RKO (cell line): ENCODE data around the gene NPIPA3.
"Not testable (repeated sequence)": the region's sequence is repeated elsewhere in the genome, so short reads cannot be mapped to it uniquely, and the experiment has no call there.

ENCODE experiments used
- DNase-seq: peaks from one replicate; pipeline ENCODE4 v3.0.0-alpha.2; 2016; ENCODE audit warnings: low spot score

NPIPA3 gene

GRCh38 chr16:14742273-14743128, 39.3 kb downstream of the NPIPA3 start, which contains the start of gene NPIPA2:
Gene NPIPA2 (plus strand): TSS chr16:14742533. CDS start chr16:14748066, 5,533 bp downstream.
- not testable (repeated sequence) for DNase-seq

DNA sequence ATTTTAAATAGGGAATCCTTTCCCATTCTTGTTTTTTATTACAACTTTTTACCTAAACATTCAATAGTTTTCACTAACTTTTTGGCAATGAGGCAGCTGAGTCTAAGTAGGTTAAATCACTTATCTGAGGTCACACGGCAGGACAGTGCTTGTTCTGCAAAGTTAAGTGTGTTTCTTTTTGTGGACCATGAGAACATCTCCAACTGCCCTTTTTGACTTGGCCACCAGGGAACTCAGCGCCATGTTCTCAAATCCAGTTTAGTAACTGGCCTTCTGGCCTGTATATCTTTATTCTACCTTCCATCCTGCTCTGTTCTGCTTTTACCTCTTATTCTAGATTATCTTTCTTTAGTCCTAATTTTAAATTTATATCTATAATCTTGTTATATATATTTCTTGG, 70.4 kb downstream of the NPIPA3 start:
- DNase-seq, result not testable (repeated sequence)

DNA sequence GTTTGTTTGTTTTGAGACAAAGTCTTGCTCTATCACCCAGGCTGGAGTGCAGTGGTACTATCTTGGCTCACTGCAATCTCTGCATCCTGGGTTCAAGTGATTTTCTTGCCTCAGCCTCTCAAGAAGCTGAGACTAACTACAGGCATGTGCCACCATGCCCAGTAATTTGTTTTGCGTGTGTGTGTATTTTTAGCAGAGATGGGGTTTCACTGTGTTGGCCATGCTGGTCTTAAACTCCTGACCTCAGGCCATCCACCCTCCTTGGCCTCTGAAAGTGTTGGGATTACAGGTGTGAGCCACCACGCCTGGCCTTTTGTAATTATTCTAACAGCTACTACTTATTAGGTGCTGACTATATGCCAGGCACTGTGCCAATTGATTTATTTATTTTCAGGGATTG, 72.4 kb downstream of the NPIPA3 start:
- DNase-seq, result not testable (repeated sequence)
